Measurements from ENCODE around the gene RASL11B. TPM values are rescaled to one million over a fixed set of nuclear protein-coding genes. Genes with fewer than 3 reads are reported as not detected.

Gene RASL11B
- total RNA-seq, 4 donors from 2014 or later = 2.4 to 9.2 (median 6.5) TPM

GRCh38 chr4:52852711-52853110, 9.4 kb upstream of the RASL11B start:
- Histone ChIP-seq H3K36me3 (no peaks in the 10 kb centered on the region), H3K4me1 (peaks cover 0 to 13% (median 4%) of the 10 kb centered on the region in 4 donors), H3K9me3 (peaks cover 0 to under 1% (median 0%) of the 10 kb centered on the region in 4 donors), H3K27me3 (no peaks in the 10 kb centered on the region), H3K27ac (peak overlapping the region in 1 of 4 donors; percentile 5), H3K4me3 (no peak overlapping the region)
- no peak for TF ChIP-seq CTCF (IDR thresholded peaks at IDR 0.05)
- no peak for DNase-seq (ENCODE audit: low spot score in 2 of 2)
- WGBS, 2 donors = 63 to 64% methylated on average over 3 of the region's 3 CpGs

DNA sequence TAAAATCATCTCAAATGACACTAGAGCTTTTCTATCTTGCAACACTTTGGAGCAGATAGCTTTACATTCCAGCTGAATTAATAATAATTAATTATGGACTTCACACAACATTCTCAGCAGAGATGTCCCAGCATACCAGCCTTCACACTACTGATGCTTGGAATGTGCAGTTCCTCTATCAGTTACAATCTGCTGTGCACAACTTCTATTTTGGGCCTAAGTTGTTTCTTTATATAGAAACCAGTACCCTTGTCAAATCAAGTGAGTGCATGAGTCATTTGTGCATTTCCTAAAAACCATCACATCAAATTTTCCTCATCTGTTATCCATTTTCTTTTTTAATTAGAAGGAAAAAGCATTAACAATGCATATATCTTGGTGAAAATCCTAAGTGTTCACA, 8.8 kb upstream of the RASL11B start:
- H3K27me3 ChIP-seq = no peaks in the 10 kb centered on the region
- DNase-seq (ENCODE audit: low spot score in 2 of 2) = no peak
- H3K27ac ChIP-seq = no peak overlapping the region
- H3K4me3 ChIP-seq = no peak overlapping the region
- TF ChIP-seq POLR2A (IDR thresholded peaks at IDR 0.05) (no peak), CTCF (IDR thresholded peaks at IDR 0.05) (no peak), EP300 (IDR thresholded peaks at IDR 0.05) (no peak)
- H3K4me1 ChIP-seq = peaks cover 0 to 13% (median 4%) of the 10 kb centered on the region in 4 donors
- no peaks in the 10 kb centered on the region for H3K36me3 ChIP-seq
- peaks cover 0 to 7% (median 0%) of the 10 kb centered on the region in 4 donors for H3K9me3 ChIP-seq

GRCh38 chr4:52856801-52857200, 5.3 kb upstream of the RASL11B start:
- Histone ChIP-seq H3K4me3 (no peak overlapping the region), H3K36me3 (no peaks in the 10 kb centered on the region), H3K4me1 (peaks cover 0 to 14% (median 6%) of the 10 kb centered on the region in 4 donors), H3K27ac (no peak overlapping the region), H3K9me3 (peaks cover 0 to 12% (median 0%) of the 10 kb centered on the region in 4 donors), H3K27me3 (no peaks in the 10 kb centered on the region)
- TF ChIP-seq EP300 (IDR thresholded peaks at IDR 0.05) (no peak), CTCF (IDR thresholded peaks at IDR 0.05) (no peak), POLR2A (IDR thresholded peaks at IDR 0.05) (no peak)
- 100% methylated on average over 1 of the region's 1 CpG for WGBS, 2 donors
- no peak for DNase-seq (ENCODE audit: low spot score in 2 of 2)

DNA sequence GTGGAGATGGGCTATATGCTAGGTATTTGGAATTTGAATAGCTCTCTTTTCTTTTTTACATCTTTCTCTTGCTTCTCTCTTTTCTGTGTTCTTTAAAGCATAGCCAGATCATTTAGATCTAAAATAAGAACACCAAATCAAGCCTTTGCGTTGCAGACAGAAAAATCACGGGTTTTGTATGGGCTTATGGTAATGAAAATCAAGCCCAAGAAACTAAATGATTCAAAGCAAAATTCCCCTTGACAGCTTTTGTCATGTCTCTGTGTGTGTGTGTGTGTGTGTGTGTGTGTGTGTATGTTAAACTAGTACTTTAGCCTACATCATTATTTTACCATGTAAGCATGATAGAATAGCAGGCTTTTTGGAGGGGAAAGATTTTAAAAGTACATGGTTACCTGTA, 1.8 kb upstream of the RASL11B start:
- DNase-seq (ENCODE audit: low spot score in 2 of 2) = no peak
- H3K36me3 ChIP-seq = no peaks in the 10 kb centered on the region
- peaks cover 0 to 7% of the 10 kb centered on the region in 2 donors for H3K27me3 ChIP-seq
- H3K9me3 ChIP-seq = peaks cover 0 to 12% (median 0%) of the 10 kb centered on the region in 4 donors
- no peak for TF ChIP-seq CTCF (IDR thresholded peaks at IDR 0.05)
- no peak for TF ChIP-seq EP300 (IDR thresholded peaks at IDR 0.05)
- no peak for TF ChIP-seq POLR2A (IDR thresholded peaks at IDR 0.05)
- no peak overlapping the region for H3K4me3 ChIP-seq
- peaks cover 0 to 26% (median 7%) of the 10 kb centered on the region in 4 donors for H3K4me1 ChIP-seq
- 86% methylated on average over 2 of the region's 2 CpGs for WGBS, 2 donors
- no peak overlapping the region for H3K27ac ChIP-seq

GRCh38 chr4:52861171-52861823, 820 bp upstream of the RASL11B start:
- H3K9me3 ChIP-seq = peaks cover 0 to 12% (median 0%) of the 10 kb centered on the region in 4 donors
- no peak for TF ChIP-seq EP300 (IDR thresholded peaks at IDR 0.05)
- TF ChIP-seq POLR2A (IDR thresholded peaks at IDR 0.05) = no peak
- TF ChIP-seq CTCF (IDR thresholded peaks at IDR 0.05) = no peak
- no peaks in the 10 kb centered on the region for H3K36me3 ChIP-seq
- H3K4me3 ChIP-seq = peak overlapping the region; percentile 50 to 80 (median 71)
- peaks cover 0 to 27% (median 7%) of the 10 kb centered on the region in 4 donors for H3K4me1 ChIP-seq
- peak overlapping the region in 2 of 4 donors; percentile 55 to 84 for H3K27ac ChIP-seq
- DNase-seq (ENCODE audit: low spot score in 2 of 2) = no peak
- 40 to 41% methylated on average over 26 of the region's 26 CpGs for WGBS, 2 donors
- peaks cover 0 to 7% of the 10 kb centered on the region in 2 donors for H3K27me3 ChIP-seq

Data from tibial nerve (tissue), 4 donors.